ENCODE results near the gene PIK3C2B. TPM values are rescaled to one million over a fixed set of nuclear protein-coding genes. Genes with fewer than 3 reads are reported as not detected.

Gene PIK3C2B
- total RNA-seq, 4 donors from 2014 or later, result 7.4 to 81.5 (median 38.3) TPM

DNA sequence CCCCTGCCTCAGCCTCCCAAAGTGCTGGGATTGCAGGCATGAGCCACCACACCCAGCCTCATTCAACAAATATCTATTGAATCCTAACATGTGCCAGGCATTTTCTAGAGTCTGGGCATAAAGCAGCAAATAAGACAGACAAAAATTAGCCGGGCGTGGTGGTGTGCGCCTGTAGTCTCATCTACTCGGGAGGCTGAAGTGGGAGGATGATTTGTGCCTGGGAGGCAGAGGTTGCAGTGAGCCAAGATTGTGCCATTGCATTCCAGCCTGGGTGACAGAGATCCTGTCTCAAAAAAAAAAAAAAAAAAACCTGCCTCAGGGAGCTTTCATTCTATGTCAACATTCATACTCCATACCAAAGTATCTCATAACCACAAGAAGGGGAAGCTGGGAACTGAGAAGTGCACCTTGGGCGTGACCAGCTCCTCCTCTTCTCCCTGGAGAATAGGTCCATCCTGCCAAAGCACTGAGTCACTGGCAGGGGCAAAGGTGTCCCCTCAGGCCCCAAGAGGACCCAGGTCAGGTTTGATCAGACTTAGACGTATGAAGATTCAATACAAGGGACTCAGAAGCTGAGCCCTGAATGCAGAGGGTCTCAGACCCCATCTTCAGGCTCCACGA lies 46.2 kb downstream of the PIK3C2B start:
- intact Hi-C loops (cut with DNase I; ENCODE audit: low total_unique reads), result loop anchor here (5.0 kb wide), 1 partner anchor 54 kb away; no protein-coding TSS in a partner anchor
- no peak for DNase-seq
- H3K4me3 ChIP-seq, result no peak overlapping the region
- H3K27ac ChIP-seq, result no peak overlapping the region
- no peaks in the 10 kb centered on the region for H3K36me3 ChIP-seq
- TF ChIP-seq CTCF (IDR thresholded peaks at IDR 0.05) (no peak), POLR2A (IDR thresholded peaks at IDR 0.05) (no peak)
- H3K9me3 ChIP-seq, result no peaks in the 10 kb centered on the region
- no peaks in the 10 kb centered on the region for H3K27me3 ChIP-seq
- H3K4me1 ChIP-seq, result no peaks in the 10 kb centered on the region

DNA sequence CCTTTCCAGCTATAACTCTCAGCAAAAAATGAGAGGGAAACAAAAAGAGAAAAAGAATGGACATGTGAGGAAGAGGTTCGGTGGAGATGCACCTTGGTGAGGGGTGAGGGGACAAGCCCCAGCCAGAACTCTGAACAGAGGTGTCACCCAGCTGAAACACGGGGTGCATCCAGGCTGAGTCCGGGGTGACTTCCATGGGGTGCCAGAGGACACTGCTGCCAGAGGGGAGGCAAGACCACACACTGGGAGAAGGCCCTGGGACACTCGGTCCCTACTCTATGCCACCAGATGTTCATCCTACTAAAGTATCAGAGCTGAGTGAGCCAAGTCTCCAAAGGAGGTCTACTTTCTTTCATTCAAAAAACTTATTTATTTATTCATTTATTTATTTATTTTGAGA lies 46.9 kb downstream of the PIK3C2B start:
- no peak overlapping the region for H3K4me3 ChIP-seq
- no peaks in the 10 kb centered on the region for H3K9me3 ChIP-seq
- H3K36me3 ChIP-seq, result no peaks in the 10 kb centered on the region
- H3K27me3 ChIP-seq, result no peaks in the 10 kb centered on the region
- no peaks in the 10 kb centered on the region for H3K4me1 ChIP-seq
- no peak for DNase-seq
- intact Hi-C loops (cut with DNase I; ENCODE audit: low total_unique reads), result loop anchor here (5.0 kb wide), 1 partner anchor 55 kb away; no protein-coding TSS in a partner anchor
- no peak overlapping the region for H3K27ac ChIP-seq
- TF ChIP-seq POLR2A (IDR thresholded peaks at IDR 0.05), result no peak

GRCh38 chr1:204447190-204447589 lies 47.4 kb downstream of the PIK3C2B start:
- TF ChIP-seq POLR2A (IDR thresholded peaks at IDR 0.05) (no peak), CTCF (IDR thresholded peaks at IDR 0.05) (no peak)
- intact Hi-C loops (cut with DNase I; ENCODE audit: low total_unique reads), result loop anchor here (5.0 kb wide), 1 partner anchor 55 kb away; no protein-coding TSS in a partner anchor
- Histone ChIP-seq H3K9me3 (no peaks in the 10 kb centered on the region), H3K27me3 (no peaks in the 10 kb centered on the region), H3K27ac (no peak overlapping the region), H3K36me3 (no peaks in the 10 kb centered on the region), H3K4me3 (no peak overlapping the region), H3K4me1 (no peaks in the 10 kb centered on the region)
- DNase-seq, result no peak

DNA sequence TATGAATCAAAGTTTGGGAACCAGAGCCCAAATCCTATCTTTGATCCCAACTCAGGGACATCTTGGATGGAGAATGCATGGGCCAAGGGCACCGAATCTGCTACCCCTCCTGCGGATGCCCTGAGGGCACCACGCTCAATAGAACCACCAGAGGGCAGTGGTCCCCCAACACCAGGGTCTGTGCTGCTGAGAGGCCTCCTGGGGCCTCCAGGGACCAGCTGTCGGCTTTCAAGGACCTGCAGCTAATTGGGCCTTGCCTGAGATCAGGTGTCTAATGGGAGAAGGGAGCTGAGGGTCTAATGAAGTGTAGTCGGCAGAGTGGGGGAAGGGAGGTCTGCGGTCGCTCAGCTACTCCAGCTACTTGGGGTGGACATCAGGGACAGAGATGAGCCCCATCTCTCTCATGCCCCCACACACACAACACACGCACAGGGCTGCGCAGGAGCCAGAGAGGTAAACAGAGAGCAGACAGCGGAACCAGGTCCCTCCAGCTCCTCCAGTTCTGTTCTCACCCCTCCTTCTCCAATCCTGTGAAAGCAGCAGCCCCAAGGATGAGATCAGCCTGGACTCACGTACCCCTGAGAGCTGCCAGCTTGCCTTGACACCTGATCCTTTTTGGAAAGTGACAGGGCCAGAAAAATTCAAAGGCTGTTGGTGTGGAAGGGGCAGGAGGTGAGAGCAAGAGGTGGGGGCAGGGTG lies 48.0 kb downstream of the PIK3C2B start:
- no peaks in the 10 kb centered on the region for H3K4me1 ChIP-seq
- DNase-seq, result peak; percentile 60 to 64

GRCh38 chr1:204445860-204446412 lies 48.7 kb downstream of the PIK3C2B start:
- TF ChIP-seq CTCF (IDR thresholded peaks at IDR 0.05) (no peak), POLR2A (IDR thresholded peaks at IDR 0.05) (no peak)
- Histone ChIP-seq H3K27me3 (no peaks in the 10 kb centered on the region), H3K4me3 (no peak overlapping the region), H3K4me1 (no peaks in the 10 kb centered on the region), H3K27ac (no peak overlapping the region), H3K36me3 (no peaks in the 10 kb centered on the region), H3K9me3 (no peaks in the 10 kb centered on the region)
- no peak for DNase-seq
- intact Hi-C loops (cut with DNase I; ENCODE audit: low total_unique reads), result loop anchor here (5.0 kb wide), 1 partner anchor 56 kb away; no protein-coding TSS in a partner anchor

More for the DNA sequence above, 48.0 kb downstream of the PIK3C2B start:
- no peaks in the 10 kb centered on the region for H3K27me3 ChIP-seq
- H3K36me3 ChIP-seq, result no peaks in the 10 kb centered on the region
- H3K9me3 ChIP-seq, result no peaks in the 10 kb centered on the region
- H3K27ac ChIP-seq, result peak overlapping the region; percentile 10 to 21
- no peak overlapping the region for H3K4me3 ChIP-seq
- peak; percentile 63 to 78 (median 74) for TF ChIP-seq CTCF (IDR thresholded peaks at IDR 0.05)
- TF ChIP-seq POLR2A (IDR thresholded peaks at IDR 0.05), result no peak
- intact Hi-C loops (cut with DNase I; ENCODE audit: low total_unique reads), result loop anchor here (5.0 kb wide), 1 partner anchor 56 kb away; no protein-coding TSS in a partner anchor

Other genes with a start within 250 kb of the PIK3C2B start
- 10 to 100 TPM in 1 of 4 donors, 1 to 10 TPM in 3; 5.9 to 13.6 (median 8.4) TPM for gene PLEKHA6, start 134.9 kb downstream of the PIK3C2B start, total RNA-seq
- 10 to 100 TPM; 20.5 to 58.9 (median 46.4) TPM for gene PPP1R15B, start 83.0 kb downstream of the PIK3C2B start, total RNA-seq
- 100 to 1,000 TPM in 3 of 4 donors, 10 to 100 TPM in 1; 31.0 to 141 (median 134) TPM for gene MDM4, start 21.6 kb upstream of the PIK3C2B start, total RNA-seq
- 1 to 10 TPM; 1.3 to 5.5 (median 3.9) TPM for gene LRRN2, start 190.9 kb upstream of the PIK3C2B start, total RNA-seq